ENCODE results near the gene HTN1.
"Not testable (repeated sequence)": the region's sequence is repeated elsewhere in the genome, so short reads cannot be mapped to it uniquely, and the experiment has no call there.

The HTN1 gene

DNA sequence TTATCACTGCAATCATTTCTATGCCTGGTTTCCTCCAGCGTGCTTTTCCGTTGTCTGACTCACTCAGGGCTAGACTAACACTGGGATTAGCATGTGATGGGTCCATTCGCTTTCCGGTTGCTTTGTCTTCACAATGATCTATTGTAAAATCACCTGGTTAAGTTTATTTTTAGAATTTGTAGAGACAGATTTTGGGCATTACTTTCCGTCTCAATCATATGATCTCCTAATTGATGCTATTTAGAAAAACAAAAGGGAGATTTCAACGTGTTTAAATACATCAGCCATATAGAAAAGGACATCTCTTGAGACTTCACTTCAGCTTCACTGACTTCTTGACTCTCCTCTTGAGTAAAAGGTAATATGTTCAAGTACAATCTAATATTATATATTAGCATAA, at the start of gene HTN1:
Gene HTN1 (plus strand): TSS at position 301 of the 400 bp plus-strand sequence. CDS start 2,639 bp downstream, outside the sequence.
- H3K4me3 ChIP-seq (ENCODE audit: low read depth, low read length), result not testable (repeated sequence)

- H3K4me3 ChIP-seq (ENCODE audit: low read depth, low read length), result no peak overlapping the region
Observed at GRCh38 chr4:70000711-70001110, 49.5 kb upstream of the HTN1 start.

DNA sequence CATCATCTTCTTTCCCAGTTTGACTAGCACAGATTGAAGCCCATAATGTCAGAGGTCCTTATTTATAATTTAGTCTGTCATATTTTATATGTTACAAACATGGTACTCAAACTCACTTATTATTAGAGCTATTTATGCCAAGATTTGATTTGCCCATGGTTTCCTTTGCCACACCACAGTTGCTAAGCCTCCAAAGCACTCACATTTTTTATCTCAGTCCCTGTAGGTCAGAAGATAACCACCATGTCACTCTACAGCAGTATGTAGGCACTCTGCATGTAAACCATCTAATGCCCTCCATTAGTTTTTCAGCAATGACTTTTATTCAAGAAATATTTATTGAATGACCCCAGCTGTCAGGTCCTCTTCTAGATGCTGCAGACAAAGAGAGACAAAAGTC, 47.7 kb upstream of the HTN1 start:
- no peak for TF ChIP-seq CTCF (IDR thresholded peaks at IDR 0.05; ENCODE audit: low read depth, low read length)
- no peak overlapping the region for H3K4me3 ChIP-seq (ENCODE audit: low read depth, low read length)

More at GRCh38 chr4:70000711-70001110, 49.5 kb upstream of the HTN1 start:
- TF ChIP-seq CTCF (IDR thresholded peaks at IDR 0.05; ENCODE audit: low read depth, low read length), result no peak

DNA sequence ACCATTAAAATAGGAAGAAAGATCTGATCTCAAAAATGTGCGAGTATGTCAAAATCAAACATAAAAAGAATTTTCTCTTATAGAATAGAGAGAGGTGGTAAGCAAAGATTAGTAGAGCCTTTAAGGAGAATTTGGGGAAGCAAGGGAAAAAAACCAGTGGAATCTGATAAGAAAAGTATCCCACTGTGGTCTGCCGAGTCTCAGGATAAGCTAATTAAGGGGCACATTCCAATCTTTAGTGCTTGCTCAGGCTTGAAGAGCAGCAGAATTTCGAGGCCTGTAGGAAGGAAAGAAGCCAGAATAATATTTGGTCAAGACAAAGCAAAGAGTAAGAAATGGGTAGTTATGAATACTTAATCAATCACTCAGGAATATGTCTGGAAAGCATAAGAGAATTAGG, 41.5 kb upstream of the HTN1 start:
- no peak overlapping the region for H3K4me3 ChIP-seq (ENCODE audit: low read depth, low read length)
- TF ChIP-seq CTCF (IDR thresholded peaks at IDR 0.05; ENCODE audit: low read depth, low read length), result no peak

- H3K4me3 ChIP-seq (ENCODE audit: low read depth, low read length), result not testable (repeated sequence)
Observed at GRCh38 chr4:70019006-70019405, 31.2 kb upstream of the HTN1 start.

GRCh38 chr4:70023218-70023617, 27.0 kb upstream of the HTN1 start:
- TF ChIP-seq CTCF (IDR thresholded peaks at IDR 0.05; ENCODE audit: low read depth, low read length), result no peak
- no peak overlapping the region for H3K4me3 ChIP-seq (ENCODE audit: low read depth, low read length)

- no peak for TF ChIP-seq CTCF (IDR thresholded peaks at IDR 0.05; ENCODE audit: low read depth, low read length)
- no peak overlapping the region for H3K4me3 ChIP-seq (ENCODE audit: low read depth, low read length)
Observed at GRCh38 chr4:70027011-70027410, 23.2 kb upstream of the HTN1 start.

DNA sequence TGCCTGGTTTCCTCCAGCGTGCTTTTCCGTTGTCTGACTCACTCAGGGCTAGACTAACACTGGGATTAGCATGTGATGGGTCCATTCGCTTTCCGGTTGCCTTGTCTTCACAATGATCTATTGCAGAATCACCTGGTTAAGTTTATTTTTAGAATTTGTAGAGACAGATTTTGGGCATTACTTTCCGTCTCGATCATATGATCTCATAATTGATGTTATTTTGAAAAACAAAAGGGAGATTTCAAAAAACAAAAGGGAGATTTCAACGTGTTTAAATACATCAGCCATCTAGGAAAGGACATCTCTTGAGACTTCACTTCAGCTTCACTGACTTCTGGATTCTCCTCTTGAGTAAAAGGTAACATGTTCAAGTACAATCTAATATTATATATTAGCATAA, 22.1 kb upstream of the HTN1 start, which contains the start of gene HTN3:
Gene HTN3 (plus strand): TSS at position 301 of the 400 bp plus-strand sequence. CDS start 2,282 bp downstream, outside the sequence.
- not testable (repeated sequence) for H3K4me3 ChIP-seq (ENCODE audit: low read depth, low read length)

- H3K4me3 ChIP-seq (ENCODE audit: low read depth, low read length), result not testable (repeated sequence)
Observed at GRCh38 chr4:70037559-70037958, 12.7 kb upstream of the HTN1 start.

DNA sequence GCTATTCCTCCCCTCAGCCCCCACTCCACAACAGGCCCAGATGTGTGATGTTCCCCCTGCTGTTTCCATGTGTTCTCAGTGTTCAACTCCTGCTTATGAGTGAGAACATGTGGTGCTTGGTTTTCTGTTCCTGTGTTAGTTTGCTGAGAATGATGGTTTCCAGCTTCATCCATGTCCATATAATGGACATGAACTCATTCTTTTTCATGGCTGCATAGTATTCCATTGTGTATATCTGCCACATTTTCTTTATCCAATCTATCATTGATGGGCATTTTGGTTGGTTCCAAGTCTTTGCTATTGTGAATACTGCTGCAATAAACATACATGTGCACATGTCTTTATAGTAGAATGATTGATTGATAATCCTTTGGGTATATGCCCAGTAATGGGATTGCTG, 10.3 kb upstream of the HTN1 start:
- H3K4me3 ChIP-seq (ENCODE audit: low read depth, low read length), result not testable (repeated sequence)

All from WI38 (cell line).